Articular chondrocyte of knee joint (primary cell): ENCODE measurements around the gene ZRANB1. TPM values are rescaled to one million over a fixed set of nuclear protein-coding genes. Genes with fewer than 3 reads are reported as not detected.

Source experiments
- small RNA-seq: library from RNA; depleted of rRNA; stranded (forward); fragments of <200 nt; gene quantifications from one replicate; pipeline ENCODE3, GENCODE V24; 2012
- total RNA-seq: library from RNA; depleted of rRNA; stranded (reverse); fragments of >200 nt; gene quantifications from 2 replicates; pipeline ENCODE4 v1.2.3, GENCODE V29; 2012

Gene ZRANB1
- total RNA-seq = 40.2 and 54.4 TPM in 2 replicates

DNA sequence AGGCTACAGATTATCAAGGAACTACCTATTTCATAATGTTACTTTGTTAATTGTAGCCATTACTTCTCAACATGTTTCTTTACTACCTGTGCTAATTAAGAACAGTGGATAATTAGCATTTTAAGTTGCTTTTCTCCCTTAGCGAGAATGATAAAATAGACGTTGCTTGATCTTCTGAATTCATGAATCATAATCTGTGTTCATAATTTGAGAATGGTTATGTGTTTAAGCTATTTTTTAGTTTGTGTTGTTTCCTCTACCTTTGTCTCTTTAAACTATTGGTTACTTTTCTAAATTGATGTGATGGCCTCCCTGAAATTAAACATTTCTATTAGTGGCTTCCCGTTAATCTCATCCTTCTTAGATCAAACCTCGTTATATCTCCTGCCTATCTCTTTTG, at the start of gene ZRANB1:
Gene ZRANB1, plus strand, starts transcription at position 301 of the 400 bp plus-strand sequence. CDS start 371 bp downstream, outside the sequence.

Small RNA genes lying within 50 kb of the gene (small RNA-seq; reads per million reads assigned to genes)
- not detected for gene MIR4296

Other genes with a start within 250 kb of the ZRANB1 start
- 12.4 and 14.1 TPM in 2 replicates for gene FAM53B, start 197.7 kb upstream of the ZRANB1 start, total RNA-seq
- gene EEF1AKMT2, start 150.2 kb upstream of the ZRANB1 start, total RNA-seq = 29.2 and 33.6 TPM in 2 replicates
- 17.9 and 20.1 TPM in 2 replicates for gene ABRAXAS2, start 140.3 kb upstream of the ZRANB1 start, total RNA-seq
- 46.5 and 49.1 TPM in 2 replicates for gene CTBP2, start 218.4 kb downstream of the ZRANB1 start, total RNA-seq